Measurements from ENCODE around the gene RASSF8.

Gene RASSF8

DNA sequence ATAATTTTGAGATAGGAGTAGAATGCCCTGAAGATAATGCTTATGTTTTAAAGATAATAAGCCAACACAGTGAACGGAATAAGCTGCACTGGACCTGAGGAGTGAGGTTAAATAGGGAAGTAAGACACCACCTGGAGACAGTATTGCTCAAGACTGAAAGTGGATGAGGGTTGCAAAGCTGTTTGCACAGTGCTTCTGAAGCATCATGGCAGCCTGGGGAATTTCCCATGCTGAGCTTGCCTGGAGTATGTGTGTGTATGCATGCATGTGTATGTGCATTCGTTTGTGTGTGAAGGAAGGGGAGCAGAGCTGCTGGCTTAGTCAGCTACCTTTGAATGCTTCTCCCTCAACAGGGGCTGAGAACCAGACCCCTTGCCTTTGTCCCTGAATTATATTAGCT is 130.5 kb downstream of the RASSF8 start:
- Histone ChIP-seq H3K4me2 (ENCODE audit: low read length) (peak overlapping the region; percentile 69), H2AFZ (ENCODE audit: low read depth, low read length) (no peak overlapping the region), H4K20me1 (ENCODE audit: insufficient read depth, low read length) (no peaks in the 10 kb centered on the region), H3K36me3 (replicated peaks; ENCODE audit: low read depth, low read length) (no peaks in the 10 kb centered on the region), H3K27me3 (ENCODE audit: low read depth, low read length) (peaks cover 4% of the 10 kb centered on the region; the same call in 1 of the 2 replicates), H3K9me3 (ENCODE audit: insufficient read depth, low read length) (no peaks in the 10 kb centered on the region), H3K4me3 (ENCODE audit: low read length) (peak overlapping the region; percentile 53), H3K79me2 (ENCODE audit: low read length) (no peaks in the 10 kb centered on the region), H3K4me1 (ENCODE audit: low read length) (peaks cover 31% of the 10 kb centered on the region), H3K9ac (ENCODE audit: low read length) (no peak overlapping the region; the same call in 1 of the 2 replicates), H3K27ac (ENCODE audit: low read length) (peak overlapping the region; percentile 54)
- TF ChIP-seq CTCF (IDR thresholded peaks at IDR 0.05; ENCODE audit: low read depth, low read length): peak; percentile 23; the same call in 1 of the 2 replicates
- TF ChIP-seq EZH2phosphoT487 (IDR thresholded peaks at IDR 0.05; ENCODE audit: low read depth): no peak

GRCh38 chr12:26090836-26091510 is 132.5 kb downstream of the RASSF8 start:
- H3K9ac ChIP-seq (ENCODE audit: low read length): no peak overlapping the region
- H4K20me1 ChIP-seq (ENCODE audit: insufficient read depth, low read length): no peaks in the 10 kb centered on the region
- peaks cover 4% of the 10 kb centered on the region; the same call in 1 of the 2 replicates for H3K27me3 ChIP-seq (ENCODE audit: low read depth, low read length)
- no peaks in the 10 kb centered on the region for H3K79me2 ChIP-seq (ENCODE audit: low read length)
- peaks cover 31% of the 10 kb centered on the region for H3K4me1 ChIP-seq (ENCODE audit: low read length)
- no peak overlapping the region for H3K27ac ChIP-seq (ENCODE audit: low read length)
- H3K36me3 ChIP-seq (replicated peaks; ENCODE audit: low read depth, low read length): no peaks in the 10 kb centered on the region
- no peak overlapping the region for H2AFZ ChIP-seq (ENCODE audit: low read depth, low read length)
- H3K4me2 ChIP-seq (ENCODE audit: low read length): no peak overlapping the region
- no peak for TF ChIP-seq EZH2phosphoT487 (IDR thresholded peaks at IDR 0.05; ENCODE audit: low read depth)
- no peak for TF ChIP-seq CTCF (IDR thresholded peaks at IDR 0.05; ENCODE audit: low read depth, low read length)
- no peak overlapping the region for H3K4me3 ChIP-seq (ENCODE audit: low read length)
- H3K9me3 ChIP-seq (ENCODE audit: insufficient read depth, low read length): no peaks in the 10 kb centered on the region

DNA sequence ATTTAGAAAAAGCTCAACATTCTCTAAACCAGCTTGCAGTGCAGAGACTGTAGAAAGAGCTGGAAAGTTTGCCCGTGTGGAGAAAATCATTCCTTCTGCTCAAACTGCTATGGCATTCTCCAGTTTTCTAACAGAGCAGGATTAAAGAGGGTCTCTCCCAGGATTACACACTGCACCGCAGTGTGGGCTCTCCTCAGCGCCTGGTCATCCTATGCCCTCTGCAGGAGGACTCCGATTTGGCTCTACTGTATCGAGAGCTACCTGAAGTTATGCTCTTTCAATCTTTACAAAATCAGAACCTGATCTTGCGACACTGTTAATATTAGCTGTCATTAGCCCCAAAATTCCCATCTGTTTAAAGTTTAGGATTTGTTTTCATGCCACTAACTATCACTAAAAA is 133.3 kb downstream of the RASSF8 start:
- Histone ChIP-seq H3K9ac (ENCODE audit: low read length) (no peak overlapping the region), H3K36me3 (replicated peaks; ENCODE audit: low read depth, low read length) (no peaks in the 10 kb centered on the region), H3K4me3 (ENCODE audit: low read length) (no peak overlapping the region), H3K9me3 (ENCODE audit: insufficient read depth, low read length) (no peaks in the 10 kb centered on the region), H2AFZ (ENCODE audit: low read depth, low read length) (no peak overlapping the region), H3K27me3 (ENCODE audit: low read depth, low read length) (peaks cover 4% of the 10 kb centered on the region), H3K27ac (ENCODE audit: low read length) (no peak overlapping the region), H3K79me2 (ENCODE audit: low read length) (no peaks in the 10 kb centered on the region), H4K20me1 (ENCODE audit: insufficient read depth, low read length) (no peaks in the 10 kb centered on the region), H3K4me1 (ENCODE audit: low read length) (peaks cover 29% of the 10 kb centered on the region), H3K4me2 (ENCODE audit: low read length) (no peak overlapping the region)
- TF ChIP-seq EZH2phosphoT487 (IDR thresholded peaks at IDR 0.05; ENCODE audit: low read depth): no peak

DNA sequence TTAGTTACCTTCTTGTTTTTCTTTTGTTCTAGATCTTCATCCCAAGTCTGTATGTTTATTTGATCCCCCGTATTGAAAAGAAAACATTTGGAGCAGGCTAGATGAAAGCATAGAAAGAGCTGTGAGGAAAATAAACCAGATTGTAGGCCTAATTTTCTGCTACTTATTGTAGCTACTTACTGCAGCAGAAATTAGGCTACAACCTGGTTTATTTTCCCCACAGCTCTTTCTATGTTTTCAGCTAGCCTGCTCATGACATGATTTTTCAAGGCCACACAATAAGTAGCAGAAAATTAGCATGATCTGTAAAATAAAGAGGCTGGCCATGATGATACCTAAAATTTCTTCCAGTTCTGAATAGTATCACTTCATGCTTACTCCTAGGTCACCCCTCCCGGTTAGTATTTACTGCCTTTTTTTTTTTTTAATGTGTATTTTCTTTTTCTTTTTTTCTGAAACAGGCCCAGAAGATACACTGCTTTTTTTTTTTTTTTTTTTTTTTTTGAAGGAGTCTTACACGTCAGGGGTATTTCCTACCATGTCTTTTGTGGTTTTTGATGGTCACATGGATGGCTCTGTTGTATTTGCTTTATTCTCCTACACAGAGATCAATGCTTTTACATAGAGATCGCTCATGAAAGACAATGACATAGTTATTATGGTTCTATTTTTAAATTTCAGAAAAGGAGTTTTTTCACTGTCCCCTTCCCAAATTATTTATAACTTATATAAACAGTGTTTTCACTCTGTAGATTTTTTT is 134.0 kb downstream of the RASSF8 start:
- H4K20me1 ChIP-seq (ENCODE audit: insufficient read depth, low read length): no peaks in the 10 kb centered on the region
- H3K27me3 ChIP-seq (ENCODE audit: low read depth, low read length): peaks cover 4% of the 10 kb centered on the region
- no peak overlapping the region for H2AFZ ChIP-seq (ENCODE audit: low read depth, low read length)
- H3K9me3 ChIP-seq (ENCODE audit: insufficient read depth, low read length): no peaks in the 10 kb centered on the region
- H3K27ac ChIP-seq (ENCODE audit: low read length): no peak overlapping the region
- no peaks in the 10 kb centered on the region for H3K79me2 ChIP-seq (ENCODE audit: low read length)
- no peaks in the 10 kb centered on the region for H3K36me3 ChIP-seq (replicated peaks; ENCODE audit: low read depth, low read length)
- H3K4me3 ChIP-seq (ENCODE audit: low read length): no peak overlapping the region
- peaks cover 31% of the 10 kb centered on the region for H3K4me1 ChIP-seq (ENCODE audit: low read length)
- no peak for TF ChIP-seq CTCF (IDR thresholded peaks at IDR 0.05; ENCODE audit: low read depth, low read length)
- TF ChIP-seq EZH2phosphoT487 (IDR thresholded peaks at IDR 0.05; ENCODE audit: low read depth): no peak
- no peak overlapping the region for H3K9ac ChIP-seq (ENCODE audit: low read length)
- H3K4me2 ChIP-seq (ENCODE audit: low read length): no peak overlapping the region
